HG03103 (cell line): Measurements from ENCODE around the gene CORO2B.

Experiments used
- ATAC-seq: cut with Tn5 transposase; IDR thresholded peaks from one replicate; pipeline ENCODE4 v1.9.1; 2021; ENCODE audit warnings: low read depth; ENCODE audit not compliant: unreplicated experiment

CORO2B gene

GRCh38 chr15:68578980-68579935 is at the start of gene CORO2B:
TSS of gene CORO2B (plus strand) at chr15:68578993. CDS start at chr15:68579263, 270 bp downstream.
- ATAC-seq, result no peak

GRCh38 chr15:68531387-68532179 is 47.2 kb upstream of the CORO2B start:
- no peak for ATAC-seq

GRCh38 chr15:68536331-68537095 is 42.3 kb upstream of the CORO2B start:
- no peak for ATAC-seq

GRCh38 chr15:68537097-68537496 is 41.7 kb upstream of the CORO2B start:
- no peak for ATAC-seq

- no peak for ATAC-seq
Observed at GRCh38 chr15:68537506-68537905, 41.3 kb upstream of the CORO2B start.

GRCh38 chr15:68538311-68538710 is 40.5 kb upstream of the CORO2B start:
- ATAC-seq, result no peak

GRCh38 chr15:68541743-68542142 is 37.0 kb upstream of the CORO2B start:
- no peak for ATAC-seq

- ATAC-seq, result no peak
Observed at GRCh38 chr15:68542348-68542747, 36.4 kb upstream of the CORO2B start.

- ATAC-seq, result no peak
Observed at GRCh38 chr15:68542771-68543164, 36.0 kb upstream of the CORO2B start.

GRCh38 chr15:68543165-68544008 is 35.4 kb upstream of the CORO2B start:
- ATAC-seq, result no peak

- no peak for ATAC-seq
Observed at GRCh38 chr15:68546318-68546717, 32.5 kb upstream of the CORO2B start.

- no peak for ATAC-seq
Observed at GRCh38 chr15:68548364-68548763, 30.4 kb upstream of the CORO2B start.

- ATAC-seq, result no peak
Observed at GRCh38 chr15:68550004-68550403, 28.8 kb upstream of the CORO2B start.

- no peak for ATAC-seq
Observed at GRCh38 chr15:68550498-68551295, 28.1 kb upstream of the CORO2B start.

- no peak for ATAC-seq
Observed at GRCh38 chr15:68551296-68551635, 27.5 kb upstream of the CORO2B start.

- ATAC-seq, result no peak
Observed at GRCh38 chr15:68552344-68552743, 26.4 kb upstream of the CORO2B start.

GRCh38 chr15:68552773-68553172 is 26.0 kb upstream of the CORO2B start:
- ATAC-seq, result no peak

- ATAC-seq, result no peak
Observed at GRCh38 chr15:68553314-68553993, 25.3 kb upstream of the CORO2B start.
